ENCODE results near the gene MAP3K14. TPM values are rescaled to one million over a fixed set of nuclear protein-coding genes. Genes with fewer than 3 reads are reported as not detected.

Gene MAP3K14
- total and polyA plus RNA-seq, 10 of the 15 experiments (the other 5 are each of a cell fraction or from before 2014, with no cell fraction given) = 2.1 to 33.3 (median 19.7) TPM

DNA sequence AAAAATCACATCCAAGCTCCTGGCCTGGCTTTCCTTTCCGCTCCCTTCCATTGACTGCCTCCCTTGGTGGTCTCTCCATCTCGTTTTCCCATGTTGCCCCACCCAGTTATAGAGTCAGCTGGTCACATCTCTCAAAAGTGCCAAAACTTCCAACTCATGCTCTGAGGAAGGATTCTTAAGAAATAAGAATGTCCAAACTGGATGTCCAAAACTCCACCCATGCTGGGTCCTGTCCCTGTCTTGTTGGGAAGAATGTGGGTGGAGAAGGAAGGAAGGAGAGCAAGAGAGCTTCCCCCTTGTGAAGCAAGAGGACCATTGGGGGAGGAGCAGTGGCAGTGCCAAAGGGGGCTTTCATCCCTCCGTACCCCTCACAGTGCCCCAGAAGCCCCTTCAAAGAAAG, 44.6 kb upstream of the MAP3K14 start:
- in situ Hi-C loops (cut with MboI) (no loop called here), intact Hi-C loops (cut with micrococcal nuclease; ENCODE audit: unreplicated experiment) (no loop called here)
- Histone ChIP-seq H3K27me3 (replicated peaks in 1 of 2; ENCODE audit: control insufficient read depth in 2 of 2, insufficient read depth in 2 of 2, low read length in 1 of 2) (no peaks in the 10 kb centered on the region), H3K4me2 (ENCODE audit: control insufficient read depth, insufficient read depth) (no peak overlapping the region), H3K36me3 (ENCODE audit: control insufficient read depth in 2 of 2, insufficient read depth in 2 of 2, low read length in 1 of 2) (no peaks in the 10 kb centered on the region), H3K4me1 (ENCODE audit: control insufficient read depth, insufficient read depth, low read length) (peaks cover 16% of the 10 kb centered on the region), H3K79me2 (ENCODE audit: control insufficient read depth, insufficient read depth, low read length) (no peaks in the 10 kb centered on the region), H3K4me3 (no peak overlapping the region), H4K20me1 (ENCODE audit: control insufficient read depth, insufficient read depth) (no peaks in the 10 kb centered on the region), H2AFZ (ENCODE audit: control insufficient read depth, low read depth, low read length) (no peak overlapping the region), H3K9me3 (replicated peaks; ENCODE audit: control insufficient read depth, insufficient read depth, low read length) (peaks cover 7% of the 10 kb centered on the region; the same call in 2 of the 3 replicates), H3K9ac (ENCODE audit: control insufficient read depth, insufficient read depth, low read length) (no peak overlapping the region), H3K27ac (ENCODE audit: control insufficient read depth, insufficient read depth) (no peak overlapping the region)
- CTCF ChIA-PET = no interaction called here
- POLR2A ChIA-PET = interaction anchor here (1.1 kb wide), 1 partner anchor 45 kb away, joined by 3 read pairs; no protein-coding TSS in a partner anchor
- TF ChIP-seq, protein P1, sequence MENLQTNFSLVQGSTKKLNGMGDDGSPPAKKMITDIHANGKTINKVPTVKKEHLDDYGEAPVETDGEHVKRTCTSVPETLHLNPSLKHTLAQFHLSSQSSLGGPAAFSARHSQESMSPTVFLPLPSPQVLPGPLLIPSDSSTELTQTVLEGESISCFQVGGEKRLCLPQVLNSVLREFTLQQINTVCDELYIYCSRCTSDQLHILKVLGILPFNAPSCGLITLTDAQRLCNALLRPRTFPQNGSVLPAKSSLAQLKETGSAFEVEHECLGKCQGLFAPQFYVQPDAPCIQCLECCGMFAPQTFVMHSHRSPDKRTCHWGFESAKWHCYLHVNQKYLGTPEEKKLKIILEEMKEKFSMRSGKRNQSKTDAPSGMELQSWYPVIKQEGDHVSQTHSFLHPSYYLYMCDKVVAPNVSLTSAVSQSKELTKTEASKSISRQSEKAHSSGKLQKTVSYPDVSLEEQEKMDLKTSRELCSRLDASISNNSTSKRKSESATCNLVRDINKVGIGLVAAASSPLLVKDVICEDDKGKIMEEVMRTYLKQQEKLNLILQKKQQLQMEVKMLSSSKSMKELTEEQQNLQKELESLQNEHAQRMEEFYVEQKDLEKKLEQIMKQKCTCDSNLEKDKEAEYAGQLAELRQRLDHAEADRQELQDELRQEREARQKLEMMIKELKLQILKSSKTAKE (IDR thresholded peaks at IDR 0.05; ENCODE audit: low read depth, poor library complexity, severe bottlenecking) = no peak
- TF ChIP-seq RCOR1 (conservative IDR thresholded peaks at IDR 0.05; ENCODE audit: low read depth, low read length) (no peak), LARP7 (IDR thresholded peaks at IDR 0.05) (no peak), PML (IDR thresholded peaks at IDR 0.05; ENCODE audit: low read length) (no peak), EP300 (IDR thresholded peaks at IDR 0.05; ENCODE audit: borderline replicate concordance in 1 of 2, control insufficient read depth in 1 of 2, low read depth in 2 of 2, low read length in 2 of 2) (no peak), YBX1 (IDR thresholded peaks at IDR 0.05) (no peak), CREM (IDR thresholded peaks at IDR 0.05; ENCODE audit: low read depth) (no peak)
- FAIRE-seq (no peak), ATAC-seq (no peak), DNase-seq (ENCODE audit: low read depth, low spot score) (no peak)
- no TSS peak for BruUV-seq (replicated peaks)
- RAD21 ChIA-PET (ENCODE audit: unreplicated experiment) = interaction anchor here (1.1 kb wide), 1 partner anchor 11 kb away, joined by 3 read pairs; no protein-coding TSS in a partner anchor
- WGBS (ENCODE audit: insufficient coverage, insufficient replicate concordance, low lambda C conversion rate, missing lambda C conversion rate) = 49% methylated on average over 3 of the region's 3 CpGs
- SMC1A ChIA-PET (ENCODE audit: uncharacterized antibody, unreplicated experiment) = interaction anchor here (1.0 kb wide), 1 partner anchor 84 kb away, joined by 4 read pairs; no protein-coding TSS in a partner anchor

All from GM12878 (cell line).